Naive thymus-derived CD4-positive, alpha-beta T cell (primary cell): ENCODE measurements around the gene CHN2. TPM values are rescaled to one million over a fixed set of nuclear protein-coding genes. Genes with fewer than 3 reads are reported as not detected.

ENCODE experiments used
- ATAC-seq: fragments of 150-1000 bp; cut with Tn5 transposase; 2 replicates; pipeline ENCODE4 v1.10.0; 2021; ENCODE audit warnings: mild to moderate bottlenecking, moderate library complexity
- CTCF ChIA-PET: fragments of 350-600 bp; sonication (Branson Sonifier 250); formaldehyde crosslinking; loops from one replicate; lab custom pipeline; 2021; ENCODE audit warnings: antibody characterized with exemption; lab: Charles Lee
- POLR2A ChIA-PET: fragments of 350-600 bp; sonication (Branson Sonifier 250); formaldehyde crosslinking; loops from one replicate; lab custom pipeline; 2021; ENCODE audit warnings: antibody characterized with exemption, inconsistent platforms; lab: Charles Lee
- DNase-seq, 9 donors: peaks; one replicate each; pipeline versions ENCODE4 v3.0.0 to v3.0.0-alpha.2; 2020 to 2022; ENCODE audit warnings: mixed read lengths in 1 of 9
- H3K27ac ChIP-seq: one replicate; pipeline ENCODE4 v1.7.0; 2013; ENCODE audit warnings: mild to moderate bottlenecking, low read depth, low read length, moderate library complexity
- H3K27me3 ChIP-seq, 2 donors: one replicate each; pipeline ENCODE4 v1.7.0; 2013; ENCODE audit warnings: low read length in 2 of 2, mild to moderate bottlenecking in 2 of 2, moderate library complexity in 2 of 2; ENCODE audit not compliant: control insufficient read depth in 2 of 2, insufficient read depth in 2 of 2
- H3K36me3 ChIP-seq, 3 experiments: 1 replicate in 2 of 3; 2 replicates in 1 of 3; pipeline ENCODE4 v1.7.0; 2013; ENCODE audit warnings: low read length in 3 of 3, mild to moderate bottlenecking in 3 of 3, moderate library complexity in 1 of 3; ENCODE audit not compliant: insufficient read depth in 3 of 3, control insufficient read depth in 2 of 3
- H3K4me1 ChIP-seq, 2 donors: one replicate each; pipeline ENCODE4 v1.7.0; 2013; ENCODE audit warnings: low read length in 2 of 2, mild to moderate bottlenecking in 2 of 2, moderate library complexity in 1 of 2; ENCODE audit not compliant: control insufficient read depth in 2 of 2, insufficient read depth in 2 of 2
- H3K4me3 ChIP-seq: 2 replicates; pipeline ENCODE4 v1.7.0; 2013; ENCODE audit warnings: mild to moderate bottlenecking, low read length
- H3K9me3 ChIP-seq, 3 experiments: 1 replicate in 2 of 3; 2 replicates in 1 of 3; pipeline ENCODE4 v1.7.0; 2013; ENCODE audit warnings: low read length in 3 of 3; ENCODE audit not compliant: control insufficient read depth in 2 of 3
- H3K27ac Mint-ChIP-seq, 9 donors: one replicate each; pipeline ENCODE4 v1.8.0; 2020 to 2022; ENCODE audit warnings: mixed read lengths in 9 of 9, mild to moderate bottlenecking in 8 of 9, moderate library complexity in 5 of 9, inconsistent platforms in 2 of 9
- H3K27me3 Mint-ChIP-seq, 5 donors: one replicate each; pipeline ENCODE4 v1.8.0; 2021 to 2022; ENCODE audit warnings: mixed read lengths in 5 of 5, mild to moderate bottlenecking in 1 of 5
- H3K36me3 Mint-ChIP-seq, 5 donors: one replicate each; pipeline ENCODE4 v1.8.0; 2020 to 2022; ENCODE audit warnings: mixed read lengths in 5 of 5, mild to moderate bottlenecking in 3 of 5, inconsistent platforms in 1 of 5
- H3K4me1 Mint-ChIP-seq, 7 donors: one replicate each; pipeline ENCODE4 v1.8.0; 2020 to 2022; ENCODE audit warnings: mixed read lengths in 7 of 7, mild to moderate bottlenecking in 3 of 7, inconsistent platforms in 1 of 7
- H3K4me3 Mint-ChIP-seq, 10 donors: one replicate each; pipeline ENCODE4 v1.8.0; 2020 to 2022; ENCODE audit warnings: mild to moderate bottlenecking in 10 of 10, mixed read lengths in 10 of 10, moderate library complexity in 6 of 10, inconsistent platforms in 2 of 10
- H3K9me3 Mint-ChIP-seq, 11 donors: one replicate each; pipeline ENCODE4 v1.8.0; 2020 to 2022; ENCODE audit warnings: mixed read lengths in 11 of 11, mild to moderate bottlenecking in 4 of 11, inconsistent platforms in 1 of 11, moderate library complexity in 1 of 11
- intact Hi-C, 2 donors: fragments of 100-400 bp; cut with micrococcal nuclease; formaldehyde crosslinking; loops; one replicate each; pipeline ENCODE4 v1.15.1; 2023
- polyA plus RNA-seq, 2 donors: library from polyadenylated mRNA; unstranded; fragments of 300-500 nt; fragmentation: Illumina TruSeq; gene quantifications; one replicate each; pipeline ENCODE4 v1.2.3, GENCODE V29; 2021
- total RNA-seq, 6 experiments: library from RNA in 5 of 6; stranded (reverse) in 5 of 6; gene quantifications; 1 replicate in 5 of 6; 2 replicates in 1 of 6; pipeline ENCODE4 v1.2.3 and lab custom pipeline; 2021 to 2026

CHN2 gene
- total and polyA plus RNA-seq, 7 experiments from 2014 or later: 0.34 to 28.1 (median 0.98) TPM

DNA sequence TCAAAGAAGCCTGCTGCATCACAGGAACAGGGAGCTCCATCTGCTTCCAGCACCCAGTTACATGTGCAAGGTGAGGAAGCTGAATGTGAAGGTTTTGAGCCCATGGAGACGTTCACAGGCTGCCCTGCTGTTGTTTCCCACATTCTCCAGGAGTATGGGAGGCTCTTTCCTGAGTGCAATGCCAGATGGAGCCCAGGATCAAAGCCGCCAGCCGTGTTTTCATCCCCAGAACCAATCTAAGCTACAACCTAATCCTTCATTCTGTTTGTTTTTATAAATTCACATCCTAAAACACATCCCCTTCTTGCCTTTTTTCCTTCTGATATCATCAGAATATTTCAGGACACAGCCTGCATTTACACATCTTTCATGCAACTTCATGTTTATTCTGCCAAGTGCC is 270.2 kb downstream of the CHN2 start:
- Histone ChIP-seq H3K27ac (no peak overlapping the region), H3K36me3 (no peaks in the 10 kb centered on the region), H3K4me1 (no peaks in the 10 kb centered on the region), H3K27me3 (no peaks in the 10 kb centered on the region), H3K9me3 (no peaks in the 10 kb centered on the region), H3K4me3 (no peak overlapping the region)
- CTCF ChIA-PET: no interaction called here
- H3K9me3 Mint-ChIP-seq: peaks cover 0 to 2% (median 0%) of the 10 kb centered on the region in 11 donors
- no peaks in the 10 kb centered on the region for H3K4me1 Mint-ChIP-seq
- H3K4me3 Mint-ChIP-seq: no peak overlapping the region
- POLR2A ChIA-PET: no interaction called here
- DNase-seq (no peak), ATAC-seq (no peak)
- H3K27ac Mint-ChIP-seq: no peak overlapping the region
- intact Hi-C loops: no loop called here
- H3K27me3 Mint-ChIP-seq: peaks cover 0 to 3% (median 0%) of the 10 kb centered on the region in 5 donors
- H3K36me3 Mint-ChIP-seq: no peaks in the 10 kb centered on the region

DNA sequence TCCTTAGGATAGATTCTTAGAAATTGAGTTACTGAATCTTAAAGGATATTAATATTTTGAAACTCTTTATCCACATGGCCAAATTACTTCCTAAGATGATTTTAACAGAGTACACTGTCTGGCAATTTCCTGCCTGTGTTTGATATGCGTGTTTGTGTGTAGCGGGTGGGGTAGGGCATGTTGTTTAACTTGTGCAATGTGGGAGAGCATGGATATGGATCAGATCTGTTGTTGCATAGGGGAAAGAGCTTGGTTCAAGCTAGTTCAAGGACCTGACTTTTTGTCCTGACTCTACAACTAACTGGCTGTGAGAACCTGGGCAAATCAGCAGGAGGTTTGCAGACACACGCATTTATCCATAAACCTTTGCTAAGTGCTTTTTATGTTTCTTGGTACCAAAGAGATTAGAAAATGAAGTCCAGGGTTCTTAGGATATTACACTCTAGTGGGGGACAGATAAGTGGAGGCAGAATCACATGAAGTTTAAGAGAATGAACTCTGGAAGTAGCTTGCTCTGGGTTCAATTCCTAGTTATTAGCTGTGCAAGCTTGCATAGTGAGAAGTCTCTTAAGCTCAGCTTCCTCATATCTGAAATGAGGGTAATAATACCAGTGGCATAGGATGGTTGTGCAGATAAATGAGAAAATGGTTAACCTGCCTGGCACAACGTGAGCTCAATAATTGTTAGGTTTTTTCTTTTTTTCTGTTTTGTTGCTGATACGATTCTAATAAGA is 272.8 kb downstream of the CHN2 start:
- Histone ChIP-seq H3K9me3 (no peaks in the 10 kb centered on the region), H3K4me3 (no peak overlapping the region), H3K36me3 (no peaks in the 10 kb centered on the region), H3K4me1 (no peaks in the 10 kb centered on the region), H3K27ac (no peak overlapping the region), H3K27me3 (no peaks in the 10 kb centered on the region)
- Mint-ChIP-seq H3K4me1 (no peaks in the 10 kb centered on the region), H3K27ac (no peak overlapping the region), H3K9me3 (no peaks in the 10 kb centered on the region), H3K27me3 (peaks cover 0 to 3% (median 0%) of the 10 kb centered on the region in 5 donors), H3K36me3 (no peaks in the 10 kb centered on the region), H3K4me3 (no peak overlapping the region)
- ATAC-seq (no peak), DNase-seq (no peak)
- intact Hi-C loops: no loop called here
- CTCF ChIA-PET: no interaction called here
- POLR2A ChIA-PET: no interaction called here

DNA sequence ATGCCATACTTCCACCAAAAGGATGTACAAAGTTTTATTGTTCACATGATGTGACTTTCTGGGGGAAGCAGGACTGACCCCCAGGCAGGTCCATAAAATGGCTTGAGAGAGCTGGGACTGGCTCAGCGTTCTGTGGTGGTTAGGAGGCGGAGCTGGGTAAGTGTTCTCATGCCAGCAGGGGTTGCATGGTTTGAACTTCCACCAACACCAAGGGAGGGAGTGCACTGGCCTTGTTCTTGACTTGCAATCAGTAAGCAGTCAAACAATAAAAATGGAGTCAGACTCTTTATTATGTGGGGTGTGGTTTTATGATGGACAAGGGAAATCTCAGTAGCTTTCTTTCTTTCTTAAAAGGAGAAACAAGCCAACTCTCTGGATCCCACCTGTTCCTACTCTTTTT is 273.6 kb downstream of the CHN2 start:
- H3K9me3 ChIP-seq: no peaks in the 10 kb centered on the region
- H3K4me1 Mint-ChIP-seq: no peaks in the 10 kb centered on the region
- ChIA-PET POLR2A (no interaction called here), CTCF (no interaction called here)
- H3K27ac ChIP-seq: no peak overlapping the region
- peaks cover 0 to 9% (median 0%) of the 10 kb centered on the region in 5 donors for H3K27me3 Mint-ChIP-seq
- H3K4me3 ChIP-seq: no peak overlapping the region
- H3K36me3 Mint-ChIP-seq: no peaks in the 10 kb centered on the region
- no peaks in the 10 kb centered on the region for H3K9me3 Mint-ChIP-seq
- no peak for ATAC-seq
- H3K36me3 ChIP-seq: no peaks in the 10 kb centered on the region
- no peak for DNase-seq
- no peaks in the 10 kb centered on the region for H3K27me3 ChIP-seq
- intact Hi-C loops: no loop called here
- H3K27ac Mint-ChIP-seq: no peak overlapping the region
- no peak overlapping the region for H3K4me3 Mint-ChIP-seq
- H3K4me1 ChIP-seq: no peaks in the 10 kb centered on the region

DNA sequence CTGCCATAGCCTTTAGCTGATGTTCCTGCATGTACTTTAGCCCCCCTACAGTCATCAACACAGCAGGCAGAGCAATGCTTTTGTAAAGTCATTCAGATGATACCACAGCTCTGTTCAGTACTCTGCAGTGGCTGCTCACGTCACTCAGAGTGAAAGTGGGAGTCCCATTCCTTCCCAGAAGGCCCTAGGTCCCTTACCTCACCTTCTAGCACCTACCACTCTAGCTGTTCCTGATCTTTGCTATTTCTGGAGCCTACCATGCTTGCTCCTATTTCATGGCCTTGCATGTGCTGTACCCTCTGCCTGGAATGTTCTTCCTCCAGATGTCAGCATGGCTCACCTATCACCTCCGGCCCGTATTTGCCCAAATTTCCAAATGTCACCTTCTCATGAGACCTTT is 274.7 kb downstream of the CHN2 start:
- ChIA-PET POLR2A (no interaction called here), CTCF (no interaction called here)
- no peak for ATAC-seq

DNA sequence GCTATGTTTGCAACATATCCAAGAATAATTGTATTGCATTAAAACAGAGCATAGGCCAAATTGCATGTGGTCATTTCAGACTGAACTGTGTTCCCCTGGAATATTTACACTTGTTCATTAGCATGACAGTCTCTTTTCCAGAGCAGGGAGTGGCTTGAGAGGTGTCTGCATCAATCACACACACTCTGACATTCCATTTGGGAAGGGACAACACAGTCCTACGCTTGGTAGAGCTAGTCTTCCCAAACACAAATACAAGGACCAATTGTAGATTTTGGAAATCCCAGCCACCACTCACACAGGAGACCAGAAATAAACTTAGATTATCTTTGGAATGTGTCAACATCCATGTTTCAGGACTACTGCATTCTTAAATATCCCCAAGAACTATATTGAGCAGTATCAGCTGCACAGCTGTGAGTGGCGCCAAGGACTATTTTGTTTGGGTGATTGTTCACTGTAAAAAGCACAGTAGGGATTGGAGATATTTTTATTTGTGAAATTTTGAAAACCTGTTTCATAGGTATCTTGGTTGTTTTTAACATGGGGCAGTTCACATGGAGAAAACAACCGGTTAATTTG is 275.5 kb downstream of the CHN2 start:
- H3K36me3 ChIP-seq: no peaks in the 10 kb centered on the region
- Mint-ChIP-seq H3K27ac (no peak overlapping the region), H3K27me3 (peaks cover 0 to 13% (median 2%) of the 10 kb centered on the region in 5 donors), H3K4me1 (no peaks in the 10 kb centered on the region), H3K36me3 (no peaks in the 10 kb centered on the region), H3K4me3 (no peak overlapping the region), H3K9me3 (no peaks in the 10 kb centered on the region)
- no peaks in the 10 kb centered on the region for H3K4me1 ChIP-seq
- H3K27ac ChIP-seq: no peak overlapping the region
- H3K9me3 ChIP-seq: no peaks in the 10 kb centered on the region
- H3K4me3 ChIP-seq: no peak overlapping the region
- POLR2A ChIA-PET: no interaction called here
- no peak for ATAC-seq
- DNase-seq: no peak
- intact Hi-C loops: no loop called here
- no peaks in the 10 kb centered on the region for H3K27me3 ChIP-seq
- CTCF ChIA-PET: no interaction called here

More for the DNA sequence above, 274.7 kb downstream of the CHN2 start:
- Mint-ChIP-seq H3K4me3 (no peak overlapping the region), H3K4me1 (no peaks in the 10 kb centered on the region), H3K27ac (no peak overlapping the region), H3K36me3 (no peaks in the 10 kb centered on the region), H3K27me3 (peaks cover 0 to 11% (median 0%) of the 10 kb centered on the region in 5 donors), H3K9me3 (no peaks in the 10 kb centered on the region)
- no peaks in the 10 kb centered on the region for H3K9me3 ChIP-seq
- H3K36me3 ChIP-seq: no peaks in the 10 kb centered on the region
- intact Hi-C loops: no loop called here
- no peaks in the 10 kb centered on the region for H3K4me1 ChIP-seq
- DNase-seq: no peak
- H3K27ac ChIP-seq: no peak overlapping the region
- no peak overlapping the region for H3K4me3 ChIP-seq
- no peaks in the 10 kb centered on the region for H3K27me3 ChIP-seq

DNA sequence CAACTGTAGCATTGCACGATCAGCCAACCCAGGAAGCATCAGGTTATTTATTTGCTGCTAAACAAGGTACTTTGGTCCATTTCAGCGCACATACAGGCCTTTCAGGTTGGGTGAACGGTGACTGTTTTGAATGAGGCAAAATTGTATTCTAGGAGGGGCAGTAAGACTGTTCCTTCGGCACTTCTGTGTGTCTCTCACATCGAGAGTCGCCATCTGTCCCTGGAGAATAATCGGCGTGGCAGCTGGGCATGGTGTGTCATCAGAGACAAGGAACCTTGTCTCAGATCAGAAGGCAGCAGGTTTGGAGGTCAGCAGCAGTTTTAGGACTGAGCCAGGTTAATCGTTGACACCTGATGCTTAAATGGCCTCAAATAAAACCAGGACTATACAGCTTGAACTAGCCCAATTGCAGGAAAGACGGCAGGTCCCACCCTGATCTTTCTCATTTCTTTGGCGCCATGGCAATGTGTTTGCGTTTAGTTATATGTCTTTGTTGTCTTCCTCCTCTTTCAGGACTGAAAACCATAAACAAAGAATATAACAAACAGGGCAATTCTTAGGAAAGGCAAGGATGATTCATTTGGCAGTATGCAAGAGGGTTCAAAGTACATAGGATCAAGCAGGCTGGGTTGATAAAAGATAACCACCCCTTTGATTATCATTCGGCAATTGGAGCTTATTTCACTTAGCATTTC is 277.0 kb downstream of the CHN2 start:
- peaks cover 0 to 13% (median 2%) of the 10 kb centered on the region in 5 donors for H3K27me3 Mint-ChIP-seq
- Histone ChIP-seq H3K36me3 (no peaks in the 10 kb centered on the region), H3K4me1 (no peaks in the 10 kb centered on the region), H3K27me3 (no peaks in the 10 kb centered on the region), H3K27ac (no peak overlapping the region), H3K9me3 (no peaks in the 10 kb centered on the region), H3K4me3 (no peak overlapping the region)
- POLR2A ChIA-PET: no interaction called here
- H3K4me1 Mint-ChIP-seq: no peaks in the 10 kb centered on the region
- ATAC-seq (no peak), DNase-seq (no peak)
- intact Hi-C loops: no loop called here
- H3K4me3 Mint-ChIP-seq: no peak overlapping the region
- CTCF ChIA-PET: no interaction called here
- no peaks in the 10 kb centered on the region for H3K36me3 Mint-ChIP-seq
- no peak overlapping the region for H3K27ac Mint-ChIP-seq
- H3K9me3 Mint-ChIP-seq: no peaks in the 10 kb centered on the region
